HG03097 (cell line): ENCODE data around the gene PRKD2.
"Not testable (repeated sequence)": the region's sequence is repeated elsewhere in the genome, so short reads cannot be mapped to it uniquely, and the experiment has no call there.

Source experiments
- ATAC-seq: cut with Tn5 transposase; IDR thresholded peaks from one replicate; pipeline ENCODE4 v1.9.1; 2021; ENCODE audit not compliant: unreplicated experiment, low FRiP score

Gene PRKD2

DNA sequence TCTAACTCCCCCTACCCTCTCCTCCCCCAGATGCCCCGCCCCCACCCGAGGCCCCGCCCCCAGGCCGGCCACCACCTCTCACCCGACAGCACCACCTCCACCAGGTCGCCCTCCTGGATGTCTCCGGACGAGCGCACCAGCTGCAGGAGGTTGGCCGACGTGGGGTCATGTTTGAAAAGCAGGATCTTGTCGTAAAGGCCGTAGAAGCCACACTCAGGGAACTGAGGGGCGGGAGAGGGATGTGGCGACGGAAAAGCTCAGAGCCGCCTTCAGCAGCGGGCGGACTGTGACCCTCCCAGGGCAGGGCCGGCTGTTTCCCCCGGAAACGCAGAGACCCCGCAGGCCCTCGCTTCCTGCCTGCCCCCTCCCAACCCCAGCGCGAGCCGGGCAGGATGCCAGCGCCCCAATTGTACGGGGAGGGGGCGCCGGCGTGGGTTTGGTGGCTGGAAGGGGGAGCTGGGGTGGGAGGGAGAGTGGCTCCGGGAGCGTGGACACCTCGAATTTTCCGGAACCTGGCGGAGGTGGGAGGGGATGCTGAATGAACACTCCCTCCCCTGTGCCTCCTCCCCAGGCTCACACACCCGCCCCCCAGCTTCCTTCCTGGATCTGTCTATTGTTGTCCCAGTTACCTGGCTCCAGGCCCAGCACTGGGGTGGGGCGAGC is 3.0 kb downstream of the PRKD2 start:
- no peak for ATAC-seq

DNA sequence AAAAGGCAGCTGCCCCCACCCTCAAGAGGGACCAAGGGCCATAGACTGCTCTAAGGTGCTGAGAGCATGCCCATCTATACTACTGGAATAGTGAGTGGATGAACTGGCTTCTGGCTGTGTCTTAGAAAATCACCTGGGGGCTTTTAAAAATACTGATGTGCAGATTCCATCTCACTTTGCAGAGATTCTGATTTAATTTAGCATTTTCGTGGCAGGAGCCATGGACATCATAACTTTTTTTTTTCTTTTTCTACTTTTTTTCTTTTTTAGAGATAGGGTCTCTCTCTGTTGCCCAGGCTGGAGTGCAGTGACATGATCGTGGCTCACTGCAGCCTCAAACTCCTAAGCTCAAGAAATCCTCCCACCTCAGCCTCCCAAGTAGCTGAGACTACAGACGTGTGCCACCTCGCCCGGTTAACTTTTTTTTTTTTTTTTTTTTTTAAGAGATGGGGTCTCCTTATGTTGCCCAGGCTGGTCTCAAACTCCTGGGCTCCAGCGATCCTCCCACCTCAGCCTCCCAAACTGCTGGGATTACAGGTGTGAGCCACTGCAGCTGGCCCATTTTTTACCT is 4.1 kb downstream of the PRKD2 start:
- ATAC-seq: not testable (repeated sequence)

DNA sequence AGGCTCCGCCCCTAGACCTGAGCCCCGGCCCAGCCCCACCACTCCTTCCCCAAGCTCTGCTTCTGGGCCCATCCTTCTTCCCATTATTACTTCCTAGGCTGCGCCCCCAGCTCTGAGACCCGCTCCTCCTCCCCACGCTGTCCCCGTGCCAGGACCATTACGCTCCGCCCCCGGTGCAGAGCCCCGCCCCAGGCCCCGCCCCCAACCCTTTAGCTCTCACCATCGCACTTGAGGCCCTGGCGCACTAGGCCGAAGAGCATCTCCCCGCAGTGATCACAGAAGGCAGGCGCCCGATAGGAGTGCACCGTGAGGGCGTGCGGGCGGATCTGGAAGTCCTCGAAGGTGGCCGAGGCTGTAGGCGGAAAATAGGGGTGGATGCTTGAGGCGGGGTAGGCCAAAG is 6.2 kb downstream of the PRKD2 start:
- no peak for ATAC-seq

DNA sequence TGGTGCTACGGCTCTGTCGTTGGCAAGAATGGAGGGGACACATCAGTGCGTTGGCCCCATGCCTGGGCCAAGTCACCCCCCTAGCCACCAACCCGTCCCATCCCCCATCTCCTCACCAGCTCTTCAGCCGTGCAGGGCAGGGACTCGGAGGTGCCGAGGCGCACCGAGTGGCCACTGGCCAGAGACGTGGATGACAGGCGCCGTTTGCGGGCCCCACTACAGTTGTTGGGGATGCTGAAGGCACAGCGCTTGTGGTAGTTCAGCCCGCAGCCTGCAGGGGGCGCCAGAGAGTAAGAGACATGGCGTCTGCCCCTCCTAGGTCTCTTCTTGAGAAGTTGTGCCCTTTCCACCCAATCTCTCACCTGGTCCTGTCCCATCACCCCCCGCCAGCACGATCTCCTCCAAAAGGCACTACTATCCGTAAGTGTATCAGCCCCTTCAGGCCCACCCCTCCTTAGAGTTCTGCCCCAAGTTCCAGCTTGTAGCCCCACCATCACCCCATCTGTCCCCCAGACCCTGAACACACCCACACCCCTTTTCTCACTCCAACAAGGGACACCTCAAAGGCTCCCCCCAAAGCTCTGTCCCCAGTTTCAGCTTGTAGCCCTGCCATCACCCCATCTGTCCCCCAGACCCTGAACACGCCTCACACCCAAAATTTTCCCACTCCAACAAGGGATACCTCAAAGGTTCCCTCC is 12.4 kb downstream of the PRKD2 start:
- ATAC-seq: no peak

- no peak for ATAC-seq
These were observed 16.2 kb downstream of the PRKD2 start for GRCh38 chr19:46700704-46701103.

DNA sequence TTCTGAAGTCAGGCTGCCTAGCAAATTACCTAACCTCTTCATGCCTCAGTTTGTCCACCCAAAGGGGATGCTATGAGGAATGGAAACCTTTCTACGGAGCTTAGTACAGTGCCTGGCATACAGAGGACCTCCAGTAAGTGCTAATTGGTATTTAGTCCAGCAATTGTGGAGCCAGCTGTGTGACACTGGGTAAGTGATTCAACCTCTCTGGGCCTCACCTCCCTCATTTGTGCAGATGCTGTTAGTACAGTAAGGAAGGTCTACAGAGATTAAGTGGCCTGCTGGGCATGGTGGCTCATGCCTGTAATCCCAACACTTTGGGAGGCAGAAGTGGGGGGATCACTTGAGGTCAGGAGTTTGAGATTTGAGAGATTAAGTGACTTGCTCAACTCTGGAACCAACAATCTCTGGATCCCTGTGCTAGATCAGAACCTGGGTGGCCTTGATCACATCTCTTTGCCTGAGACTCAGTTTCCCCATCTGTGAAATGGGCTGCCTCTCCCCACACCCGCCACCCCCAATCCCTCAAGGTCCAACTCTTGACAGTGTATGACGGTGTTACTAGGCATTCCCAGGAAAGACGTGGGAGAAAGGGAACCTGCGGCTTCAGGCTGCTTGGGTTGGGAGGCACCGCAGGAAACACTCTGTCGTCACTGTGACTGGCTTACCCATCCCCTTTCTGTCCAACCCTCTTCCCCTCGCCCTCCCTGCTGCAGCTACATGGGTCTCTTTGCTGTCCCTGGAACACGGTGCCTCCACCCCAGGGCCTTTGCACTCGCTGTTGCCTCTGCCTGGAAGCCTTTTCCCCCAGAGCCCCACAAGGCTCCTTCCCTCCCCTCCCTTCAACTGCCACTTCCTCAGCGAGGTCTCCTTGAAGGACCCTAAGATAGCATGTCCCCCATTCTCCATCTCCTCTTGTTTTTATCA is 18.3 kb downstream of the PRKD2 start:
- ATAC-seq: no peak

DNA sequence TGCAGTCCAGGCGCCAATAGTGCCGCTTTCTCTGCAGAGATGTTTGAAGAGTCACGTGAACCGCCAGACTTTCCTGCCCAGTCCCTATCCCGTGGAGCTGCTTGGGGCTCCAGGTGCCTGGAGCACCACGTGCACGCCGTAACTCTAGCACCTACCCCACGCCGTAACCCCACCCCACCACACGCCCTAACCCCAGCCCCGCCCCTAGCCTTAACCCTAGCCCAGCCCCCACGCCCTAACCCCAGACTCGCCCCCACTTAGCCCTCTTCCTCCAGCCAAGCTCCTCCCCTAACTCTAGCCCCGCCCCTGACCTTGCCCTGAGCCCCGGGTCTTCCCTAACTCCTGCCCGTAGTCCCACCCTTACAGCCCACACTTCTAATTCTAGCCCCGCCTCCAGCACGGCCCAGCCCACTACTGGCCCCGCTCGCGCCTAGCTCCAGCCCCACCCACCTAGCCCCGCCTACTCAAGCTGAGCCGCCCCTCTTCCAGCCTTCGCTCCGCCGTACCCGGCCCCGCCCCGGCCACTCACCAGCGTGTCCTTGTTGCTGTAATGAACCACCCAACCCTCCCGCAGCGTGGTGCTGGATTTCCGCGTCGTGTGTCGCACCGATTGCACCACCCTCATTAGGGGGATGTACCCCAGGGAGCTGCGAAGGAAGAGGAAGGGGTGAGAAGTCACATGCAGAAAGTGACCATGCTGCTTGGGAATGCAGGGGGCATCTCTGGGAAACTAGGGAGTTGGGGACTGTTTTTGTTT is 19.5 kb downstream of the PRKD2 start:
- no peak for ATAC-seq

- no peak for ATAC-seq
These were observed 20.1 kb downstream of the PRKD2 start for GRCh38 chr19:46696866-46697203.

DNA sequence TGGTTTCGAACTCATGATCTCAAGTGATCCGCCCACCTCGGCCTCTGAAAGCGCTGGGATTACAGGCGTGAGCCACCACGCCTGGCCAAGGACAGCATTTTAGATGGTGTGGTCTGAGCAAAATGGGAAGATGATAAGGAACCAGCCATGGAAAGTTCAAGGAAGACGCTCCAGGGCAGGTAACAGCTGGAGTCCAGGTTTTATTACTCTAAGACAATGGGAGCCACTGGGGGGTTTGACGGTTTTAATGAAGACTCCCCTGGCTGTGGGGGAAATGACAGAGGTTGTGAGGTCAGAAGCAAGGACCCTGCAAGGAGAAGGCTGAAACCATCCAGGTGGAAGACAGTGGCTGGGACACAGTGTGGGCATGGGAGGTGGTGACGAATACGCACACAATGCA is 20.9 kb downstream of the PRKD2 start:
- no peak for ATAC-seq

- no peak for ATAC-seq
These were observed 23.2 kb downstream of the PRKD2 start for GRCh38 chr19:46693760-46694159.

- ATAC-seq: no peak
These were observed 23.8 kb downstream of the PRKD2 start for GRCh38 chr19:46692918-46693722.

DNA sequence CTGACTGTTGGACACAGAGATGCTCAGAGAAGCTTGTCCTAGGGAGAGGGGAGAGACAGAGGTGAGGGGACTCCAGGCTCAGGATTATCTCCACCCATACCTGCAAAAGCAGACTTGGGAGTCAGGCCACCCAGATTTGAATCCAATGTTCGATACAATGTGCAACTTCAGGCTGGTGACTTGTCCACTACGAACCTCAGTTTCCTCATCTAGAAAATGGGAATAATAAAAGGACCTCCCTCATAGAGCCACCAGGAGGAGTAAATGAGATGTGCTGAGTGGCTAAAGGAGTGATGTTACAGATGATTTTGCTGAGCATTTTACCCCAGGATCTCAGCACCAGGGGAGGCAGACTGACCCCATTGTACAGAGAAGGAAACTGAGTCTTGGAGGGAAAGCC is 25.0 kb downstream of the PRKD2 start:
- no peak for ATAC-seq

- no peak for ATAC-seq
These were observed 25.8 kb downstream of the PRKD2 start for GRCh38 chr19:46691104-46691503.

- ATAC-seq: no peak
These were observed 27.6 kb downstream of the PRKD2 start for GRCh38 chr19:46689358-46689757.

DNA sequence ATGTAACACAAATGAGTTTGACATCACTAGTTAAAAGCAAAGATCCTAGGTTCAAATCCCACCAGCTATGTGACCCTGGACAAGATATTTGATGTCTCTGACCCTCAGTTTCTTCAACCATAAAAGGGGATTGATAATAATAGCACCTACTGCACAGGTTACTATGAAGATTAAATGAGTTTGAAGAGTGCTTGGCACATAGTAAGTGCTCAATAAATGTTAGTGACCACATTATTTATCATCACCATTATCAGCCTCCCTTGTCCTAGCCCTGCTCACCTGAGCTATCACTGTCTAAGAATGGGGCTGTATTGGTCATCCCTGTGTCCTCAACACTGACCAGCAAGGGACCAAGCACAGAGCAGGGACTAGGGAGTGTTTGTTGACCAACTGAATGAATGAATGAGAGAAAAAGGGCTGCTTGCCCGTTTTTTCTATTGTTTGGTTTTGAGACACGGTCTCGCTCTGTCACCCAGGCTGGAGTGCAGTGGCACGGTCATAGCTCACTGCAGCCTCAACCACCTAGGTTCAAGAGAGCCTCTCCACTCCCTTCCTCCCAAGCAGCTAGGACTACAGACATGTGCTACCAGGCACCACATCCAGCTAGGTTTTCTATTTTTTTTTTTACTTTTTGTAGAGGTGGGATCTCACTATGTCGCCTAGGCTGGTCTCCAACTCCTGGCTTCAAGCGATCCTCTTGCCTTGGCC is 29.3 kb downstream of the PRKD2 start:
- no peak for ATAC-seq

- no peak for ATAC-seq
These were observed 31.7 kb downstream of the PRKD2 start for GRCh38 chr19:46685189-46685588.

DNA sequence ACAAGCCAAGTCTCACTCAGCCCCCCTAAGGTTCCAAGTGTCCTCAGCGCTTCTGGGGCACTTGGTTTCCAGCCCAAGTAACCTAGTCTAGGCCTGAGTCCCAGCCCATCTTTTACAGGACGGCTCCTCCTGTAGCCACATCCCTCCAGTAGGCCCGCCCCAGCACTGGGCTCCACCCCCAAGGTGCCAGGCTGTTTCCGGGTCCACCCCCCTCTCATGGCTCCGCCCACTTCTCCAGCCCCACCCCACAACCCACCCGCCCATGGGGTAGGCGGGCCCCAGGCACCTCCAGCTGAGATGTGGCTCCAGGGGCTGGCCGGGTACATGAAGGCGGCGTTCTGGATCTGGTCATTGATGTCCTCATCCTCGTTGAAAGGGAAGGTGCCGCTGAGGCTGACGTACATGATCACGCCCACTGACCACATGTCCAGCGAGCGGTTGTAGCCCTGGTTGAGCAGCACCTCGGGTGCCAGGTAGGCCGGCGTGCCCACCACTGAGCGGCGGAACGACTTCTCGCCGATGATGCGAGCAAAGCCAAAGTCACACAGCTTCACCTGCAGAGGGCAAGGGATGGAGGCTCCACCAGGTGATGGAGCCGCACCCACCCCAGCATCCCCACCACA is 38.7 kb downstream of the PRKD2 start:
- no peak for ATAC-seq

GRCh38 chr19:46674416-46675178 is 42.3 kb downstream of the PRKD2 start:
- ATAC-seq: no peak
